B cell (primary cell): ENCODE data around the gene POU2F3. TPM values are rescaled to one million over a fixed set of nuclear protein-coding genes. Genes with fewer than 3 reads are reported as not detected.
A peak's percentile ranks its signal among the peaks of the same experiment; 100 is the strongest.

ENCODE experiments used
- ATAC-seq: fragments of 200-7000 bp; cut with Tn5 transposase; one replicate; pipeline ENCODE4 v1.10.0; 2021; ENCODE audit warnings: low read depth, mild to moderate bottlenecking, moderate number of reproducible peaks, moderate library complexity
- CTCF ChIA-PET: fragments of 350-600 bp; sonication (Branson Sonifier 250); formaldehyde crosslinking; loops from one replicate; lab custom pipeline; 2021; ENCODE audit warnings: antibody characterized with exemption, inconsistent platforms; lab: Charles Lee
- POLR2A ChIA-PET: fragments of 350-600 bp; sonication (Branson Sonifier 250); formaldehyde crosslinking; loops from one replicate; lab custom pipeline; 2021; ENCODE audit warnings: antibody characterized with exemption; lab: Charles Lee
- DNase-seq: peaks from one replicate; pipeline ENCODE4 v3.0.0; 2013
- H2AFZ ChIP-seq: 2 replicates; pipeline ENCODE4 v1.6.1; 2012; ENCODE audit warnings: mild to moderate bottlenecking, low read depth, low read length; ENCODE audit not compliant: insufficient read depth, poor library complexity, severe bottlenecking
- H3K27ac ChIP-seq, 2 donors: 1 replicate in 1 of 2; 2 replicates in 1 of 2; pipeline ENCODE4 v1.5.1; 2012 to 2013; ENCODE audit warnings: low read length in 2 of 2, mild to moderate bottlenecking in 2 of 2, moderate library complexity in 1 of 2
- H3K27me3 ChIP-seq, 4 experiments: fragments of 200-600 bp in 1 of 4; sonication (generic) in 1 of 4; replicated peaks in 1 of 4; 1 replicate in 2 of 4; 2 replicates in 2 of 4; pipeline versions ENCODE4 v1.6.1 to v1.7.0; 2013 to 2016; ENCODE audit warnings: low read length in 3 of 4, mild to moderate bottlenecking in 2 of 4, mixed read lengths in 1 of 4, moderate library complexity in 1 of 4; ENCODE audit not compliant: insufficient read depth in 4 of 4, control insufficient read depth in 3 of 4; ENCODE audit errors: control extremely low read depth in 1 of 4
- H3K36me3 ChIP-seq, 2 experiments: replicated peaks in 1 of 2; 1 replicate in 1 of 2; 2 replicates in 1 of 2; pipeline versions ENCODE4 v1.6.1 to v1.7.1; 2013; ENCODE audit warnings: low read length in 1 of 2; ENCODE audit not compliant: insufficient read depth in 2 of 2, control insufficient read depth in 1 of 2; ENCODE audit errors: control extremely low read depth in 1 of 2, extremely low read depth in 1 of 2
- H3K4me1 ChIP-seq, 2 donors: fragments of 200-600 bp in 1 of 2; sonication (generic) in 1 of 2; 1 replicate in 1 of 2; 2 replicates in 1 of 2; pipeline versions ENCODE4 v1.5.1 to v1.6.1; 2013 to 2017; ENCODE audit warnings: low read length in 2 of 2; ENCODE audit not compliant: control insufficient read depth in 2 of 2, insufficient read depth in 2 of 2
- H3K4me2 ChIP-seq: replicated peaks from 2 replicates; pipeline ENCODE3; 2012; ENCODE audit warnings: mild to moderate bottlenecking, low read depth, low read length; ENCODE audit not compliant: poor library complexity, severe bottlenecking
- H3K4me3 ChIP-seq, 5 experiments: fragments of 200-600 bp in 1 of 5; sonication (generic) in 1 of 5; 1 replicate in 3 of 5; 2 replicates in 2 of 5; pipeline versions ENCODE4 v1.5.1 to v1.7.0; 2011 to 2016; ENCODE audit warnings: low read length in 4 of 5, mild to moderate bottlenecking in 4 of 5, low read depth in 2 of 5, control low read depth in 1 of 5, moderate library complexity in 1 of 5; ENCODE audit not compliant: insufficient read depth in 1 of 5; ENCODE audit errors: control extremely low read depth in 1 of 5, extremely low read depth in 1 of 5
- H3K79me2 ChIP-seq: fragments of 200-600 bp; sonication (generic); one replicate; pipeline ENCODE4 v1.6.0; 2016; ENCODE audit warnings: low read length; ENCODE audit not compliant: control insufficient read depth, insufficient read depth
- H3K9ac ChIP-seq: fragments of 200-600 bp; sonication (generic); 2 replicates; pipeline ENCODE4 v1.6.1; 2017; ENCODE audit warnings: mild to moderate bottlenecking, low read length, moderate library complexity
- H3K9me3 ChIP-seq, 3 donors: one replicate each; pipeline versions ENCODE4 v1.6.1 to v1.7.1; 2013; ENCODE audit warnings: low read length in 2 of 3; ENCODE audit not compliant: control insufficient read depth in 2 of 3, insufficient read depth in 1 of 3; ENCODE audit errors: control extremely low read depth in 1 of 3
- H4K20me1 ChIP-seq: 2 replicates; pipeline ENCODE4 v1.6.0; 2012; ENCODE audit warnings: mild to moderate bottlenecking, low read length; ENCODE audit not compliant: insufficient read depth, control insufficient read depth, poor library complexity, severe bottlenecking
- H3K27ac Mint-ChIP-seq: one replicate; pipeline ENCODE4 v1.8.0; 2021; ENCODE audit warnings: mixed read lengths
- H3K27me3 Mint-ChIP-seq: one replicate; pipeline ENCODE4 v1.8.0; 2021; ENCODE audit warnings: mixed read lengths
- H3K4me1 Mint-ChIP-seq: one replicate; pipeline ENCODE4 v1.8.0; 2021; ENCODE audit warnings: mixed read lengths
- H3K4me3 Mint-ChIP-seq: one replicate; pipeline ENCODE4 v1.8.0; 2021; ENCODE audit warnings: mixed read lengths
- H3K9me3 Mint-ChIP-seq: one replicate; pipeline ENCODE4 v1.8.0; 2022; ENCODE audit warnings: mixed read lengths; ENCODE audit not compliant: insufficient read depth
- CTCF ChIP-seq: fragments of 200-600 bp; IDR thresholded peaks from one replicate; pipeline ENCODE4 v1.8.0; 2022; ENCODE audit warnings: antibody characterized with exemption, mild to moderate bottlenecking
- EZH2 ChIP-seq: IDR thresholded peaks from 2 replicates; pipeline ENCODE4 v1.6.1; 2012; ENCODE audit warnings: borderline replicate concordance, low read depth, mild to moderate bottlenecking, moderate library complexity, low read length; ENCODE audit not compliant: insufficient read depth, poor library complexity, severe bottlenecking
- WGBS: methylation state at CpG from one replicate; pipeline ENCODE4 v1.1.5; 2013; ENCODE audit warnings: missing lambda C conversion rate; ENCODE audit not compliant: insufficient coverage; 5-methylcytosine and 5-hydroxymethylcytosine counted together
- intact Hi-C: fragments of 100-400 bp; cut with micrococcal nuclease; formaldehyde crosslinking; loops from one replicate; pipeline ENCODE4 v1.10.0; 2022
- polyA plus RNA-seq: library from polyadenylated mRNA; depleted of rRNA; stranded (reverse); fragments of >200 nt; gene quantifications from 2 replicates; pipeline ENCODE4 v1.2.3, GENCODE V29; 2012
- total RNA-seq, 2 donors: library from RNA; stranded (reverse); fragments of 120-200 nt in 1 of 2; gene quantifications; 1 replicate in 1 of 2; 2 replicates in 1 of 2; pipeline versions ENCODE4 v1.2.3 to v1.2.4, GENCODE V29; 2013 to 2022

Gene POU2F3
- total and polyA plus RNA-seq, 2 donors (not counting 1 experiment from before 2014, with no cell fraction given) = not detected

GRCh38 chr11:120208777-120209176, 31.2 kb upstream of the POU2F3 start:
- H3K9ac ChIP-seq = no peak overlapping the region
- peaks cover 55% of the 10 kb centered on the region for H3K27me3 Mint-ChIP-seq
- DNase-seq (no peak), ATAC-seq (no peak)
- H3K4me1 ChIP-seq = peaks cover 7 to 17% of the 10 kb centered on the region in 2 donors
- 96% methylated on average over 2 of the region's 6 CpGs for WGBS
- H3K4me1 Mint-ChIP-seq = peaks cover 12% of the 10 kb centered on the region
- intact Hi-C loops = no loop called here
- H3K79me2 ChIP-seq = no peaks in the 10 kb centered on the region
- CTCF ChIA-PET = no interaction called here
- peaks cover 0 to 9% (median 3%) of the 10 kb centered on the region in 4 experiments for H3K27me3 ChIP-seq
- H3K9me3 ChIP-seq = no peaks in the 10 kb centered on the region
- no peak overlapping the region for H3K27ac ChIP-seq
- no peak overlapping the region for H3K4me2 ChIP-seq
- no peaks in the 10 kb centered on the region for H3K36me3 ChIP-seq
- no peaks in the 10 kb centered on the region for H4K20me1 ChIP-seq
- POLR2A ChIA-PET = no interaction called here
- no peak for TF ChIP-seq EZH2
- TF ChIP-seq CTCF = no peak
- no peaks in the 10 kb centered on the region for H3K9me3 Mint-ChIP-seq
- H3K27ac Mint-ChIP-seq = no peak overlapping the region
- H3K4me3 Mint-ChIP-seq = peak overlapping the region; percentile 13
- H2AFZ ChIP-seq = no peak overlapping the region
- no peak overlapping the region for H3K4me3 ChIP-seq

GRCh38 chr11:120209746-120210625, 30.0 kb upstream of the POU2F3 start:
- no peak for ATAC-seq
- Histone ChIP-seq H3K27me3 (peaks cover 0 to 9% (median 3%) of the 10 kb centered on the region in 4 experiments), H4K20me1 (no peaks in the 10 kb centered on the region), H3K4me2 (peak overlapping the region; percentile 84), H3K4me1 (peaks cover 7 to 17% of the 10 kb centered on the region in 2 donors), H3K9ac (peak overlapping the region; percentile 68), H2AFZ (peak overlapping the region; percentile 87), H3K9me3 (no peaks in the 10 kb centered on the region), H3K27ac (no peak overlapping the region), H3K79me2 (no peaks in the 10 kb centered on the region), H3K36me3 (no peaks in the 10 kb centered on the region), H3K4me3 (peak overlapping the region; percentile 51 to 74 (median 64))
- Mint-ChIP-seq H3K27me3 (peaks cover 63% of the 10 kb centered on the region), H3K4me3 (peak overlapping the region; percentile 92), H3K4me1 (peaks cover 12% of the 10 kb centered on the region), H3K9me3 (no peaks in the 10 kb centered on the region), H3K27ac (peak overlapping the region; percentile 6)
- TF ChIP-seq EZH2 (no peak), CTCF (no peak)
- ChIA-PET CTCF (no interaction called here), POLR2A (no interaction called here)
- intact Hi-C loops = loop anchor here (2.0 kb wide), 1 partner anchor 481 kb away; the partner anchor contains the start of gene NECTIN1
- DNase-seq = no peak
- 18% methylated on average over 15 of the region's 26 CpGs for WGBS
